ENCODE results near the gene CDYL. TPM values are rescaled to one million over a fixed set of nuclear protein-coding genes. Genes with fewer than 3 reads are reported as not detected.
A peak's percentile ranks its signal among the peaks of the same experiment; 100 is the strongest.

Gene CDYL
- polyA plus RNA-seq, 3 donors: 2.9 to 21.2 (median 4.2) TPM

GRCh38 chr6:4872841-4873240 lies 96.6 kb downstream of the CDYL start:
- H3K27ac ChIP-seq (ENCODE audit: low read depth in 1 of 2, low read length in 2 of 2): no peak overlapping the region
- no peaks in the 10 kb centered on the region for H3K4me1 ChIP-seq (ENCODE audit: control insufficient read depth in 1 of 2, insufficient read depth in 2 of 2, low read length in 2 of 2)
- no peaks in the 10 kb centered on the region for H3K36me3 ChIP-seq (replicated peaks in 1 of 2; ENCODE audit: control insufficient read depth in 1 of 2, insufficient read depth in 2 of 2, low read length in 2 of 2)
- no peak overlapping the region for H3K27ac Mint-ChIP-seq
- H3K36me3 Mint-ChIP-seq: no peaks in the 10 kb centered on the region
- H3K4me2 ChIP-seq (replicated peaks; ENCODE audit: extremely low read depth, low read length, poor library complexity, severe bottlenecking): no peak overlapping the region
- no CpG with 5 or more reads among the region's 2 CpGs for WGBS (ENCODE audit: insufficient coverage)
- H3K27me3 Mint-ChIP-seq (ENCODE audit: low read depth in 3 of 3): no peaks in the 10 kb centered on the region
- no peak overlapping the region for H3K4me3 ChIP-seq (replicated peaks in 1 of 3; ENCODE audit: low read depth in 2 of 3, low read length in 3 of 3)
- peaks cover under 1 to 6% (median 2%) of the 10 kb centered on the region in 7 donors for H3K9me3 Mint-ChIP-seq
- H3K9me3 ChIP-seq (replicated peaks in 1 of 2; ENCODE audit: control insufficient read depth in 1 of 2, insufficient read depth in 1 of 2, low read length in 2 of 2): peaks cover 2 to 4% of the 10 kb centered on the region in 2 donors
- H3K4me3 Mint-ChIP-seq: no peak overlapping the region
- peaks cover 100% of the 10 kb centered on the region for H3K79me2 ChIP-seq (ENCODE audit: insufficient read depth, low read length)
- no peaks in the 10 kb centered on the region for H3K27me3 ChIP-seq (ENCODE audit: control insufficient read depth in 2 of 2, insufficient read depth in 2 of 2, low read length in 2 of 2)
- H3K9ac ChIP-seq (ENCODE audit: insufficient read depth, low read length, poor library complexity, severe bottlenecking): no peak overlapping the region
- no peak for DNase-seq
- TF ChIP-seq, protein P1, sequence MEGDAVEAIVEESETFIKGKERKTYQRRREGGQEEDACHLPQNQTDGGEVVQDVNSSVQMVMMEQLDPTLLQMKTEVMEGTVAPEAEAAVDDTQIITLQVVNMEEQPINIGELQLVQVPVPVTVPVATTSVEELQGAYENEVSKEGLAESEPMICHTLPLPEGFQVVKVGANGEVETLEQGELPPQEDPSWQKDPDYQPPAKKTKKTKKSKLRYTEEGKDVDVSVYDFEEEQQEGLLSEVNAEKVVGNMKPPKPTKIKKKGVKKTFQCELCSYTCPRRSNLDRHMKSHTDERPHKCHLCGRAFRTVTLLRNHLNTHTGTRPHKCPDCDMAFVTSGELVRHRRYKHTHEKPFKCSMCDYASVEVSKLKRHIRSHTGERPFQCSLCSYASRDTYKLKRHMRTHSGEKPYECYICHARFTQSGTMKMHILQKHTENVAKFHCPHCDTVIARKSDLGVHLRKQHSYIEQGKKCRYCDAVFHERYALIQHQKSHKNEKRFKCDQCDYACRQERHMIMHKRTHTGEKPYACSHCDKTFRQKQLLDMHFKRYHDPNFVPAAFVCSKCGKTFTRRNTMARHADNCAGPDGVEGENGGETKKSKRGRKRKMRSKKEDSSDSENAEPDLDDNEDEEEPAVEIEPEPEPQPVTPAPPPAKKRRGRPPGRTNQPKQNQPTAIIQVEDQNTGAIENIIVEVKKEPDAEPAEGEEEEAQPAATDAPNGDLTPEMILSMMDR (IDR thresholded peaks at IDR 0.05): no peak
- no peaks in the 10 kb centered on the region for H3K4me1 Mint-ChIP-seq
- H2AFZ ChIP-seq (ENCODE audit: insufficient read depth, low read depth, low read length, poor library complexity, severe bottlenecking): no peak overlapping the region
- peaks cover 94% of the 10 kb centered on the region for H4K20me1 ChIP-seq (ENCODE audit: insufficient read depth, low read length)
- intact Hi-C loops (cut with micrococcal nuclease): no loop called here

DNA sequence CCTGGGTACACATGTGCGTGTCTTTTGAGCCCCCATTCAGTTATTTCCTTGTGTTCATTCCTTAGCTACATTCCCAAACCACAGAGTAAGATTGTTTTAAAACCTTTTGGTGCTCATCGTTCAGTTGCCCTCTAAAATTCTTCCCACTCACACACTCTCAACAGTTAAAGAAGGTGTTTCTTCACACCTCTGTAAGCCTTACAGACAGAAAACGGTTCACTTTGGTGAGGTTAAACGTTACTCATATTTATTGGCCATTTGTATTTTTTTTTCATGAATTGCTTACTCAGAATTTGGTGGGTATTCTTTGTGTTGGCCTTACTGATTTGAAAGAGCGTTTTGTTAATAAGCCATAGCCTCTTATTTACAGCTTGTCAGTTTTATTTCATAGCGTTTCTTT lies 97.7 kb downstream of the CDYL start:
- Histone ChIP-seq H3K4me3 (replicated peaks in 1 of 3; ENCODE audit: low read depth in 2 of 3, low read length in 3 of 3) (no peak overlapping the region), H3K79me2 (ENCODE audit: insufficient read depth, low read length) (peaks cover 98% of the 10 kb centered on the region), H3K9me3 (replicated peaks in 1 of 2; ENCODE audit: control insufficient read depth in 1 of 2, insufficient read depth in 1 of 2, low read length in 2 of 2) (peaks cover 0 to 4% of the 10 kb centered on the region in 2 donors), H3K36me3 (replicated peaks in 1 of 2; ENCODE audit: control insufficient read depth in 1 of 2, insufficient read depth in 2 of 2, low read length in 2 of 2) (no peaks in the 10 kb centered on the region), H3K27ac (ENCODE audit: low read depth in 1 of 2, low read length in 2 of 2) (no peak overlapping the region), H3K4me1 (ENCODE audit: control insufficient read depth in 1 of 2, insufficient read depth in 2 of 2, low read length in 2 of 2) (no peaks in the 10 kb centered on the region), H3K4me2 (replicated peaks; ENCODE audit: extremely low read depth, low read length, poor library complexity, severe bottlenecking) (no peak overlapping the region), H3K9ac (ENCODE audit: insufficient read depth, low read length, poor library complexity, severe bottlenecking) (no peak overlapping the region), H2AFZ (ENCODE audit: insufficient read depth, low read depth, low read length, poor library complexity, severe bottlenecking) (no peak overlapping the region), H3K27me3 (ENCODE audit: control insufficient read depth in 2 of 2, insufficient read depth in 2 of 2, low read length in 2 of 2) (no peaks in the 10 kb centered on the region), H4K20me1 (ENCODE audit: insufficient read depth, low read length) (peaks cover 99% of the 10 kb centered on the region)
- no peak for DNase-seq
- intact Hi-C loops (cut with micrococcal nuclease): no loop called here
- Mint-ChIP-seq H3K9me3 (peaks cover 0 to 5% (median 2%) of the 10 kb centered on the region in 7 donors), H3K4me3 (no peak overlapping the region), H3K27ac (peak overlapping the region in 1 of 7 donors; percentile 6), H3K36me3 (no peaks in the 10 kb centered on the region), H3K4me1 (no peaks in the 10 kb centered on the region), H3K27me3 (ENCODE audit: low read depth in 3 of 3) (no peaks in the 10 kb centered on the region)
- TF ChIP-seq, protein P1 (IDR thresholded peaks at IDR 0.05): no peak
- WGBS (ENCODE audit: insufficient coverage): 100% methylated on average over 2 of the region's 6 CpGs
